Fibroblast of skin of scalp (primary cell): Measurements from ENCODE around the gene ADD1.
A peak's percentile ranks its signal among the peaks of the same experiment; 100 is the strongest.

ENCODE experiments used
- DNase-seq: peaks from one replicate; pipeline ENCODE4 v3.0.0-alpha.2; 2013

ADD1 gene

DNA sequence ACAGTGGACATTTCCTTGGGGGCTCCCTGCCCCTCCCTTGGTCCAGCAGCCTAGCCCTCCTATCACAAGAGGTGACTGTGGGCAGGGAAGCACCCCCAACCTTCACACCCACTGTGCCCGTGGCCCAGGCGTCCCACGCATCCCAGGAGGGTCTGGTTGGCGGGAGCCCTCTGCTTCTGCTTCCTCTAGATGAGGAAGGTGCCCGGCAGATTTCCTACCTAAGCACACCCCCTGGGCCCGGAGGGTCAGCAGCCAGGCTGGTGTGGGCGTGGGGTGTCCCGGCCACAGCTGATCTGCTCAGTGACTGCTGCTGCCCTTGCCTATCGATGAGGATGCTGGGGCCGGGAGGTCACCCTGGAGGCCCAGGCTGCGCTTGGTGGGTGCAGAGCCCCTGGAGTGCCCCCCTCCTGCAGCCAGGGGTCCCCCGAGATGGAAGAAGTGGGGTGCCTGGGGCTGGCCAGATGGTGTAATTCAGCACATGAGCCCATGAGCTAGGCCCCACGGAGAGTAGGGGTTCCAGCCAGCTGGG is 38.6 kb upstream of the ADD1 start:
- DNase-seq: no peak

DNA sequence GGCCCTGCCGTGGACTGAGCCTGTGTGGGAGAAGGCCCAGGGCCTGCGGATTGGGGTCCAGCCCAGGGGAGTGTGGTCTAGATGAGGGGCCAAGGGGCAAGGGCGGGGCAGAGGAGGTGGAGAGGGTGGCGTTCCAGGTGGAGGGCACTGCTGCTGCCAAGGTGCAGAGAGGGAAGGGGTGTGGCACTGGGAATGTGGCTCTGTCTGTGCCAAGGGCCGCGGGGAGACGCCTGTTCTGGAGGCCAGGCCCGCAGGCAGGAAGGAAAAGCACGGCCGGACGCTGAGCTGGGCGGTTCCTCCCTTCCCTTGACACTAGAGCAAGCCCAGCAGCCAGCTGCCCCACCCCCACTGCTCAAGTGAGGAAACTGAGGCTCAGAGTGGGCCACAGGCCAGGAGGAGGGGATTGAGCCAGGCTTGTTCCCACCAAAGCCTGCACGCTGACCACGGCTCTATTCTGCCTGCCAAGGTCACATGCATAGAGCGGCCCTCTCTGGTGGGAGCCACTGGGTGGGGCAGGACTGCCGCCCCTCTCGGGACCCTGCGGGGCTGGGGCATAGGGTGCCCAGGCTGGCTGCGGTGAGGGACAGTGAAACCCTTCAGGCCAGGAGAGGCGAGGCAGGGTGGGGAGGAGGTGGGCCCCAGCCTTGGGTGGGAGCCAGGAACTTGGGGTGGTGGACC is 37.8 kb upstream of the ADD1 start:
- DNase-seq: no peak

DNA sequence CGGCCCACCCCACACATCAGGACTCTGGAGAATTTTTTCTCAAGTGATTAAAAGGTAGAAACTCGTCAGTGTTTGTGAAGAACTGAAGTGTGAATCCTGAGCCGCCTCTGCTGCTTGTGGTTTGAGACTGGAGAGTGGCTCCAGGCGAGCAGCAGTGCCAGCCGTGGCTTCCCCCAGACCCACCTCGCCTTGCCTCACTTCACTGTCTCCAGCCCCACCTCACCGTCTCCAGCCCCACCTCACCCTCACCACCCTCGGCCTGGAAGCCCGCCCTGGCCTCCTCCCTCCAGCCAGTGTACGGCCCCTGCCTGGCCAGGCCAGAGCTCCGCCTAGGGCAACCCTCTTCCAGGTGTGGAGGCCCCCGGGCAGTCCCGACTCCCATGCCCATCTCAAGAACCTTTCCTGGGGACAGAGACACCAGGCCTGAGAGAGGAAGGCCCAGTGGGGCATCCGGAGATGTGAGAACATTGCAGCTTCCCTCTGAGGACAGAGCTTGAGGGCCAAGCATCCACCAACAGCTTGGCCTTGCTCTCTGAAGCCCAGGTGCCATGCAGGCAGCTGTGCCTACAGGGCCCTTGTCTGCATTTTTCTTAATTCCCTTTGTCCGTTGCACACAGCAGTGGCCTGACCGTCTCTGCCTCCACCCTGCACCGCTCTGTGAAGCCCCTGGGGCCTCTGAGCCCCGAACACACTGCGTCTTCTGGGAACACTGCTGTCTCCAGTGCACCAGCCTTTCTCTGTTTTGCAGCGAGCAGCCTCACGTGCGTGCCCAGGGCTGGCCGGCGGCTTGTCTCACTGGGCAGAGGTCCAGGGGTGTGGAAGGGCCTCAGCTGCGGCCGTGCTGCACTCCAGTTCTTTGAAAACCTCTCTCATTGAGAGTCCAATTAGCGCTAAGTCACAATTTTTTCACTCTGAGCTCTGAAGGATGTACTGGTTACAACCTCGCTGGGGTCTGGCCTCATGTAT is 37.0 kb upstream of the ADD1 start:
- DNase-seq: no peak

DNA sequence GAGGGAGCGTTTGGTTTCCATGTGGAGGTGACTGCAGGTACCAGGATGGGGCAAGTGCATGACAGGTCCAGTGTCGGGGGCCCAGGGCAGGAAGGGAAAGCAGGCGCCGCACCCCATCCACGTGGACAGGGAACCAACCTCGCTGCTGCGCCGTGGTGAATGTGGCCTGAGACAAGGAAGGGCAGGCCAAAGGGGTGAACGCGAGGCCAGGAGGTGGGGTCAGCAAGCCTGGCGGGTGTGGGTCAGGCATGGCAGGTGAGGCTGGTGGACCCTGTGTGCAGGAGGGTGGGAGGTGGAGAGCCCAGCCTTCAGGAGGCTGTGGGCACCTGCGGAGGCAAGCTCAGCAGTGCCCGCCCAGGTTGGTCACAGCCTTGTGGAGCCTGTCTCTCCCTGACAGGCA is 36.1 kb upstream of the ADD1 start:
- DNase-seq: no peak

DNA sequence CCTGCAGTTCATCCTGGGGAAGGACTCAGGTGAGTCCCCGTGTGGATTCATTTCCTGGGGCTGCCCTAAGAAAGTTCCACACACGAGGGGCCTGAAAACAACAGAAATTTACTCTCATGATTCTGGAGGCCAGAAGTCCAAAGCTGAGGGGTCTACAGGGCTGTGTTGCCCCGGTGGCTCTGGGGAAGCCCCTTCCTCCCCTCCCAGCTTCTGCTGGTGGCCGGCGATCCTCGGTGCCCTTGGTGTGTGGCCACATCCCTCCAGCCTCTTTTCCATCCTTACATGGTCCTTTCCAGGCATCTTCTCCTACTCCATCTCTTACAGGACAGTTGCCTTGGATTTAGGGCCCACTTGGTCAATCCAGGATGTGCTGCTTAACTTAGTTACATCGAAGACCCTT is 35.6 kb upstream of the ADD1 start:
- no peak for DNase-seq

DNA sequence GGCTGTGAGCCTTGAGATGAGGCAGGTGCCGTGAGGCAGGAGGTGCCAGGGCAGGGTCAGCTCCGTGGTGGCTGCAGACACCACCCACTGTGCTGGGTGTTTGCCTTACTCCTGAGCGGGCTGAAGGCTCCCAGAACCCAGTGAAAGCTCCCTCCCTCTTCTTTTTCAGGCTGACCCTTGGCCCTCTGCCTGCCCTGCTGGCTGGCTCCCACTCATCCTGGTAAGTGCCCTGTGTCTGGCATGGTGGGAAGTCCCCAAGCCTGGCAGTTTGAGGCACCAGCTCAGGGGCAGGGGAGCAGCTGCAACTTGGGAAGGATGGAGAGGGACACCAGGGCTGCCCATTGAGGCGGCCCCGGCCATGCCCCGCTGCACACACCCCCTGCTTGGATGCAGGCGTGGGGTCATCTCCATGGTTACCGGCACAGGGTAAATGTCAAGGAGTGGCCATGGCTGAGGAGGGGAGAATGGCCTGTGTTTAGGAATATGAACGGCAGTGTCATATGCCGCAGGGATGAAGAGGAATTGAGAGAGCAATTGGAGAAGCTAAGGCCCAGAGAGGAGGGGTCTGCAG is 33.9 kb upstream of the ADD1 start:
- no peak for DNase-seq

DNA sequence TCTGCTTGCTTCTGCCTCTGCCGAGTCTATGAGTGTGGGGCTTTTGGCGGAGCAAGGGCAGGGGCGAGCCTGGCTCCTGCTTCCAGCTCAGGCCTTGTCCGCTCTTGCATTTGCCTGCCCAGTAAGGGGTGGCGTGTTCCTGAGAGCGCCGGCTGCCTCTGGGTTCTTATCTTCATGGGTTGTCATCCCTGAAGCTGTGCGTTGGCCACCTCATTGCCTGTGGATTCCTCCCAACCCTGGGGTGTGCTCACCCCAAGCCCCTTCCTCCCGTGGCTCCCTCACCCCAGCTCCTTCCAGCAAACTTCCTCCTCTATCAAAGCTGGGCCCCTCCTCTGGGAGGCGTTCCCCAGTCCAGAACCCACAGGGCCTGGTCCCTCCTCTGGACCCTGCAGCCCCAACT is 33.3 kb upstream of the ADD1 start:
- no peak for DNase-seq

DNA sequence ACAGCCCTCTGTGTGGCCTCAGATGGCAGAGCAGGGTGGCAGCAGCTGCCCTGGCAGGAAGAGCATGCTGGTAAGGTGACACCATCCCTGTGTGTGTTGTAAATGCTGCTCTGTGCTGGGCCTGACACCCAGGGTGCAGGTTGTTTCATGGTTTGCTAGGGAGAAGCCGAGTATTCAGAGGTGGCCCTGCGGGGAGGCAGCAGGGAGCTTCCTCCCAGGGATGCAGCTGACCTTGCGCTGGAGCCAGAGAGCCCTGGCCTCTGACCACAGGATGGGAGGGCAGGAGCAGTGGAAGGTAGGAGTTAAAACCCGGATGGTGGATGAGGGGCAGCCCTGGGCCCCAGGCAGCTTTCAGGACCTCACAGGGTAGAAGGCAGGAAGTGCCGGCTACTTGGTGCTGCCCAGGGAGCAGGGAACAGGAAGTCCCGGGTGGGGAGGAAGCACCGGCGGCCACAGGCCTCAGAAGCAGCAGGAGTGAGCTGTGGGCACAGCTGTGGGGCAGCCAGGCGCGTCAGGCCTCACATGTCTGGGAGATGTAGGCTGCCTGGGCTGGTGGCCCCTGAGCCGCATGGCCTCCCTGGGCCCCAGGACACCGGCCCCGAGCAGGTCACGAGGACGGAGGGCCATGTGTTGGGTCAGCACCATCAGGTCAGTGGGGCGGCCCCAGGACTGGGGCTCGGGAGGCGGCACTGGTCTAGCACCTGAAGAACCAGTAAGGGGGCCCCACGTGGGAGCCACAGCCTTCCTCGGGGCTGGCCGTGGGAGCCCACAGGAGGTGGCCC is 31.6 kb upstream of the ADD1 start:
- peak; percentile 62 for DNase-seq

DNA sequence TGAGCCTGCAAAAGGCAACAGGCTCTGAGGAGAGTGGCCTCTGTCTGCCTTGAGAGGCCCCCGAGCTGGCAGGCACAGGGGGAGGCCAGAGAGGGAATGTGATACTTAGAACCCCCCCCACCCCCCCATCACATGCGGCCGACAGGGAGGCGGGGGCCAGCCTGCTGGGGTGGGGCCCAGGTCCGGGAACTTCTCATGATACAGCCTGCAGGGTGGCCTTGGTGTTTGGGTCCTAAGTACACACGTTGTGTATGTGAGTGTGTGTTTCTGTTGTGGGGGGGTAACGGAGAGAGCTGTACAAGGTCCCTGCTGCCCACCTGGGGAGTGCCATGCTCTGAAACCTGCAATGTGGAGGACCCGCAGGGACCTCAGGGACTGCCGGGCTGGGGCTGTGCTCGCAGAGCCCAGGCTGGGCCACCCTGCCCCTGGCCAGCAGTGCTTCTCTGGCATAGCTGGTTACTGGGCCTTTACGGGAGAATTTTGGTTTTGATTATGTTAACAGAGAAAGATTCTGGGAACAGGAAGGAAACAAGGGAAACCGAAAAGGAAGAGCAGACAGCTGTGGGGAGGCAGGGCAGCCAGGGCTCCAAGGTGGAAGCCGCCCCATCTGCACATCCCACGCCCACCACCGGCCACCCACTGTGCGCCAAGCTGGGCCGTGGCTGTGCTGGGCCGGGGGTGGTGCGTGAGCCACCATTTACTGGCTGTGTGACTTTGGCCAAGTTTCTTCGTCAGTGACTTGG is 30.9 kb upstream of the ADD1 start:
- no peak for DNase-seq

DNA sequence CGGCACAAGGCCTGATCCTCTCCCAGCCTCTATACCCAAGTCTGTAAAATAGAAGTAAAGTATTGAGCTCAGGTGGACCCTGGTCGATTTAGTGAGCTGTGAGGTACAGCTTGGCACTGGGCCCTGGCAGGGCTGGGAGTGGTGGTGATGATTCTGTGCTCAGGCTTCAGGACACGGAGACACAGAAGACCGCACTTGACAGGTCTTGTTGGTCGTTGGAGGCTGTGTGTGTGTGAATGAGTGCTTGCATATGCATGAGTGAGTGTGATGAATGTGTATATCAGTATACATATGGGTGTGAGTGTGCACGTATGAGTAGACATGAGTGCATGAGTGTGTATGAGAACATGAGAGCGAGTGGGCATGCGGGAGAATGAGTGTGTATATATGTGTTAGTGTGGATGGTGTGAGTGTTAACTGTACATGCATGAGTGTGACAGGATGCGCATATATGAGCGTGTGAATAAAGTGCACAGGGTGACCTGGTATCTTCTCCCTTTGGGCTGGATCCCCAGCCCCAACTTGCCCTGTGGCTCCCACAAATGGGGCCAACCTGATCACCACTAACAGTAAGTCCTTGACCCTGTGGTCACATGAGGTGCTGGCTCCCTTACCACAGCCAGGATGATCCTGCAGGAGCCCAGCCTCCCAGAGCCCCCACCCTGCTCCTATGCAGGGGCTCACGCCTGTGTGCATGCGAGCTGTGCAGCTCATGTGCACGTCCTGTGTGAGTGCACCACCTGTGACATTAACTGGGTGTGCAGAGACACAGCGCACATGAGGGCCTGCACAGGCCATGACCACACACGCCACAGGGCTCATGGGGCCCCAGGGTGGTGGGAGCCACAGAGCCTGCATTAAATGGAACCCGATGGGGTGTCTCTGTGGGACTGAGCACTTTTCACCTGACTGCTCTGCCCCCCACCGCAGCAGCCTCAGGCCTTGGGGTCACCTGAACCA is 29.9 kb upstream of the ADD1 start:
- no peak for DNase-seq

DNA sequence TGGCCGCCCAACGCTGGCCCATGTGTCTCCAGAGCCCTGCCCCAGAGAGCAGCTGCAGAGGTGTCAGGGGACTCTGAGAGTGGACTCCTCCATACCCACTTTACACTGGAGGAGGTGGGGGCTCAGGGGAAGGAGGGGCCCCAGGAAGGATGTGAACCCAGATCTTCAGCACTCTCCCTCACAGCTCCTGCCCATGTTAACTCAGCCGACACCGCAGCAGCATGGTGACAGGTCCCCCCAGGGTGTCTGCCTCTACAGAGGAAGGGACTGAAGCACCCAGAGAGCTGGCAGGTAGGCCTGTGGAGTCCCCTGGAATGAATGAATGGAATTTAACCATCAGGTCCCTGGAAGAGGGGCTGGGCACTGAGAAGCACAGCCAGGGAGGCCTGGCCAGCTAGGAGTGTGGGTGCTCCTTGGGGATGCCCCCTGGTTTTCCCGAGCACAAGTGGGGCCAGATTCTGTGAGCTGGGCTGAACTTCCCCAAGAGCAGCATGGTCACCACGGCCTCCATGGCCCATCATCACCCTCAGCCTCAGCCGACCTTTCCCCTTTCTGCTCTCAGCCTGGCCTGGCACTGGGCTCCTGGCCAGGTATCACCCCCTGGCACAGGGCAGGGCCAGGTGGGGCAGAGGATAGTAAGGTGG is 28.9 kb upstream of the ADD1 start:
- no peak for DNase-seq

DNA sequence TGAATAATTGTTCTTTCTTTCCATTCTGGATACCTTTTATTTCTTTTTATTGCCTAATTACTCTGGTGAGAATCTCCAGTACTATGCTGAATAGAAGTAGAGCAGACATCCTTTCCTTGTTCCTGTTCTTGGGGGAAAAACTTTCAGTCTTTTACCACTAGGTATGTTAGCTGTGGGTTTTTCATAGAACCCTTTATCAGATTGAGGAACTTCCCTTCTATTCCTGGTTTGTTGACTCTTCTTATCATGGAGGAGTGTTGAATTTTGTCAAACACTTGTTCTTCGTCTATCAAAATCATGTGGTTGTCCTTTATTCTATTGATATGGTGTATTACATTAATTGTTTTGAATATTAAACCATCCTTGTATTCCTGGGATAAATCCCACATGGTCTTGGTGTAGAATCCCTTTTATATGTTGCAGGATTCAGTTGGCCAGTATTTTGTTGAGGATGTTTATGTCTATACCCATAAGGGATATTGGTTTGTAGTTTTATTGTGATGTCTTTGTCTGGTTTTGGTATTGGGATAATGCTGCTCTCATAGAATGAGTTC is 27.2 kb upstream of the ADD1 start:
- no peak for DNase-seq

DNA sequence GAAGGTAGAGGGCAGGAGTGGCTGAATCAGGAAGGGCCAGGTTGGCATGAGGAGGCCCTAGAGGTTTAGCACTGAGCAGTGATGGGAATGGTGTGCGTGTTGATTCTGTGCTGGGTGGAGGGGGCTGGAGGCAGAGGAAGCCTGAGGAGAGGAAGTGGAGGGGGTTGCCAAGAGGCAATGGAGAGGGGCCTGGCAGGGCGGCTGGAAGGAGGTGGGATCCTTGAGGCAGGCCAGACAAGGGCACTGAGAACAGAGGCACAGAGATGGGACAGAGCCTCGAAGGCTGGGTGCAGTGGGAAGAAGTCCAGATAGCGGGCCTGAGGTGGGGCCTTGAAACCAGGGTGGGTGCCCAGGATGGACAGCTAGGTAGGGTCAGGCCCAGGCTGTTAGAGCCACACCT is 26.5 kb upstream of the ADD1 start:
- no peak for DNase-seq

DNA sequence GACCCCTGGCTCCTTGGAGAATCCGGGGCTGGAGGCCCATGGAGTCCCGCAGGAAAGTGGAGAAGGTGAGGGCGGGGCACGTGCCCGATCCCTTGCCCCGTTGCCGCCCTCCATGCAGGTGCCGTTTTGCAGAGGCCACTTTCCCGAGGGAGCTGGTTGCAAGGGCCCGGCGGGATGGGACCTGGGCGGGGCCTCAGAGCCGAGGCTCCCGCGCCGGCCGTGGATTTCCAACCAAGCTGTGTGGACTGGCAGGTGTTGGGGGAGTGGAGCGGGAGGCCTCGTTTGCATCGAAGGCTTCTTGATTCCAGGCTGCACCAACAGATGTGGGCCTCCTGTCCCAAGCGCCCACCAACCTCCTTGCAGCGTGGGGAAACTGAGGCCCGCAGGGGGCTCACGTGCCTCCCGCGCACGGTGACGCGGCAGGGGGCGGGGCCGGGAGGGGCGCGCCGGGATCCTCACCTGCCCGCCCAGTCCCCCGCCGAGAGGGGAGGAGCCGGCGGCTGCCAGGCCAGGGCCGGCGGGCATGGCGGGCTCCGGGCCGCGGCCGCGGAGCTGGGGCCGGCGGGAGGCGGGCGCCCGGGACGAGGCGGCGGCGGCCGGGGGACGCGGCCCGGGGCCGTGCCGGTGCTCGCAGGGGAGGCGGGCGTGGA is 25.8 kb upstream of the ADD1 start:
- peak; percentile 22 for DNase-seq

DNA sequence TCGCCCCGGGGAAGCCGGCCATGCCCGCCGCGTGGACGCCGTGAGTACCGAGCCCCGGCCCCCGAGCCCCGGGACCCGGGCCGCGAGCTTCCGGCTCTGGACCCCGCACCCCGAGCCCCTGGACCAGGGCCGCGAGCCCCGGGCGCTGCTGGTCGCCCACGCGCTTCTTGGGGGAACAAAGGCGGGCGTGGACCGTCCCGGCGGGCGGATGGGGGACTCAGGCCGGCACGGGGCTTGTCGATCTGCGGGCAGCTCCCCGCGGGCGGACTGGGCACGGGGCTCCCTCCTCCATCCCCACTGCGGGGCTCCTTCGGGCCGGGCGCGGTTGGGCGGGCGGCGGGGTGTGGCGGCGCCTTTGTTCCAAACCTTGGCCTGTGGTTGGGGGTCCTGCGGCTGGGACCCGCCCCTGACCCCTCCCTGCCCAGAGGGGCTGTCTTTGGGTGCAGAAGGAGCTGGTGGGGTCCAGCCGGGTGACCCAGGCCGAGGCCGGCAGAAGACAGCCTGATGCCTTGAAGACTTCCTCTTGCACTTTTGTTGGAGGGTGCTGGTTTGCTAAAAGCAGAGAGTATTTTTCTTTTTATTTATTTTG is 25.2 kb upstream of the ADD1 start:
- DNase-seq: peak; percentile 13

DNA sequence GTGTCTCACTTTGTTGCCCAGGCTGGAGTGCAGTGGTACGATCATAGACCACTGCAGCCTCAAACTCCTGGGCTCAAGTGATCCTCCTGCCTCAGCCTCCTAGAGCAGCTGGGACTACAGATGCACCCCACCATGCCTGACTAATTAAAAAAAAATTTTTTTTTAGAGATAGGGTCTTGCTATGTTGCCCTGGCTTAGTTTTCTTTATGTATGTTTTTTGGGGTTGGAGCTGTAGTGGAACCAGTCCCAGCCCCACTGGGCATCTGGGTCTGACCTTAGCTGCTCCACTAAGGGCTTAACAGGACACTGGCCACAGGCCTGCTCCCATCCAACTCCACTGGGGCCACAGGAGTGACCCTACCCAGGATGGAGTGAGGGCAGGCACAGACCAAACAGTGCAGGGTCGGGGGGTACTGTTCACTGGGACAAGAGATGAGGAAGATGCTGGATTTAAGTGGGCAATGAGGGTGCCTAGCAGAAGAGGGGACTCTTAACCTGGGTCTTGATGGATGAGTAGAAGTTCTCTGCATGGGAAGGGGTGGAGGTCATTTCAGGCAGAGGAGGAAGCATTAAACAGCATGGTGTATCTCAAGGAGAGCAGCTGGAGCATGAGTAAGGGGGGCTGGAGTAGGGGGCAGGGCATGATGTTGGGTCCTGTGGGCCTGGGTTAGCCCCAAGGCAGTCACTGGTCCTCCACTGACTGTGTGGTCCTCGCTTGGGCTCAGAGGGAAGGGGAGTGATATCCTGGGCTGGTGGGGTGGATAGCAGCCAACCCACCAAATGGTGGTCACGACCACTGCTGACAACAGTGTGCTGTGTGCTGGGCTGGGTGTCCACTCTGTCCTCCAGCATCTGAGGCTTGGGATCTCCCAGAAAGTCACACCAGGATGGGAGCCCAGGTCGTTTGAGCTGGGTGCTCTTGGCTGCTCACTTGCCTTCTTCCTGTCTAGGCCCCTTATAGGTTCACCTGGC is 24.1 kb upstream of the ADD1 start:
- no peak for DNase-seq

DNA sequence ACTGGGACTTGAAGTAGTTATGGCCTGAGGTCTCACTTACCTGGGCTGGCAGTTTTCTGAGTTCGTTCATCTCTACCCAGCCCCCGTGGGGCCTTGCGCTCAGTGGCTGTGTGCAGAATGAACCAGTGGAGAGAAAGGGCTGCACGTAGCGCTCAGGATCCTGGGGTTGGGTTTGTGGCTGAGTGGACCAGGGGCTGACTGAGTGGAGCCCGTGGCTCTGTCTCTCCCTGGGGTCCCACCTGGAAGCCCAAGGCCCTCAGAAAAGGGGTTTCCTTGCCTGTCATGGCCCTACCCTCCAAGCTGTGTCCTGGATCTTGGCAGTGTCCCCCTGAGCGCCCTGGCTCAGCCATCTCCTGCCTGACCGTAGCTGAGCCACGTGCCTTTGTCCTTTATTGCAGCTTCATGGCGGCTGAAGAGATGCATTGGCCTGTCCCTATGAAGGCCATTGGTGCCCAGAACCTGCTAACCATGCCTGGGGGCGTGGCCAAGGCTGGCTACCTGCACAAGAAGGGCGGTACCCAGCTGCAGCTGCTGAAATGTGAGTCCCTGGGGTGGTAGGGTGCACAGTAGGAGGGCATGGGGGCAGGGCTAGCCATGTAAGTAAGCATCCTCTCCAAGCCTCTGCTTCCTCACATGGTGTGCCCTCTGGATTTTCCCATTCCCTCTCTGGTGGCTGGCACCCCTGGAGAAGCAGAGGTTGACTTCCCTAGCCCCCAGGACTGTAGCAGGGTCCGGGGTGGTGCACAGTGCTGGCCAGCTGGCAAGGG is 23.2 kb upstream of the ADD1 start:
- DNase-seq: no peak
